Neuronal stem cell (in vitro differentiated cells): ENCODE data around the gene ZNF687.

Experiments
- DNase-seq: peaks from one replicate; pipeline ENCODE4 v3.0.0-alpha.2; 2013; ENCODE audit warnings: low spot score
- H2AFZ ChIP-seq: one replicate; pipeline ENCODE4 v1.6.1; 2013; ENCODE audit warnings: mild to moderate bottlenecking, low read length, inconsistent platforms
- H2AK5ac ChIP-seq: 2 replicates; pipeline ENCODE4 v1.6.1; 2013; ENCODE audit warnings: low read depth, mild to moderate bottlenecking, inconsistent platforms, low read length, moderate library complexity, mixed read lengths
- H2BK120ac ChIP-seq: 2 replicates; pipeline ENCODE4 v1.6.1; 2013; ENCODE audit warnings: low read depth, mild to moderate bottlenecking, inconsistent platforms, low read length, moderate library complexity, mixed read lengths
- H2BK12ac ChIP-seq: one replicate; pipeline ENCODE4 v1.6.1; 2013; ENCODE audit warnings: low read length, inconsistent platforms
- H2BK15ac ChIP-seq: 2 replicates; pipeline ENCODE4 v1.6.1; 2013; ENCODE audit warnings: mild to moderate bottlenecking, low read length, inconsistent platforms, mixed read lengths
- H2BK5ac ChIP-seq: one replicate; pipeline ENCODE4 v1.6.1; 2013; ENCODE audit warnings: inconsistent platforms, mild to moderate bottlenecking, low read length, moderate library complexity
- H3K14ac ChIP-seq: one replicate; pipeline ENCODE4 v1.6.1; 2013; ENCODE audit warnings: low read length, inconsistent platforms
- H3K18ac ChIP-seq: 2 replicates; pipeline ENCODE4 v1.6.1; 2013; ENCODE audit warnings: low read length, inconsistent platforms
- H3K23ac ChIP-seq: 2 replicates; pipeline ENCODE4 v1.6.1; 2013; ENCODE audit warnings: low read depth, mild to moderate bottlenecking, mixed read lengths, low read length, inconsistent platforms; ENCODE audit not compliant: poor library complexity
- H3K27ac ChIP-seq: replicated peaks from 3 replicates; pipeline ENCODE4 v1.5.1; 2013; ENCODE audit warnings: low read length, inconsistent platforms
- H3K27me3 ChIP-seq, 3 experiments: 2 replicates each; pipeline ENCODE4 v1.6.1; 2013; ENCODE audit warnings: low read length in 3 of 3, mild to moderate bottlenecking in 2 of 3, inconsistent platforms in 1 of 3, low read depth in 1 of 3, mixed read lengths in 1 of 3, moderate library complexity in 1 of 3; ENCODE audit not compliant: control insufficient read depth in 3 of 3, insufficient read depth in 3 of 3
- H3K36me3 ChIP-seq, 2 donors: replicated peaks in 1 of 2; 2 replicates each; pipeline ENCODE4 v1.6.1; 2013; ENCODE audit warnings: low read length in 2 of 2; ENCODE audit not compliant: control insufficient read depth in 2 of 2, insufficient read depth in 2 of 2
- H3K4ac ChIP-seq: 2 replicates; pipeline ENCODE4 v1.6.1; 2013; ENCODE audit warnings: inconsistent platforms, mild to moderate bottlenecking, low read length, moderate library complexity
- H3K4me1 ChIP-seq, 2 donors: 1 replicate in 1 of 2; 2 replicates in 1 of 2; pipeline ENCODE4 v1.6.1; 2013; ENCODE audit warnings: low read length in 2 of 2, low read depth in 1 of 2; ENCODE audit not compliant: control insufficient read depth in 2 of 2, insufficient read depth in 1 of 2
- H3K4me2 ChIP-seq: one replicate; pipeline ENCODE4 v1.6.1; 2013; ENCODE audit warnings: mild to moderate bottlenecking, low read length, inconsistent platforms; ENCODE audit not compliant: insufficient read depth, poor library complexity, severe bottlenecking
- H3K4me3 ChIP-seq, 2 donors: 2 replicates each; pipeline ENCODE4 v1.5.1; 2013; ENCODE audit warnings: low read length in 2 of 2, mild to moderate bottlenecking in 2 of 2, inconsistent platforms in 1 of 2, moderate library complexity in 1 of 2
- H3K79me1 ChIP-seq: one replicate; pipeline ENCODE4 v1.6.1; 2013; ENCODE audit warnings: low read depth, mild to moderate bottlenecking, inconsistent platforms, low read length, moderate library complexity
- H3K9ac ChIP-seq: one replicate; pipeline ENCODE4 v1.6.1; 2013; ENCODE audit warnings: mild to moderate bottlenecking, low read depth, low read length, inconsistent platforms; ENCODE audit not compliant: poor library complexity
- H3K9me3 ChIP-seq, 2 donors: replicated peaks in 1 of 2; 2 replicates each; pipeline versions ENCODE3 to v1.6.1; 2013; ENCODE audit warnings: low read length in 2 of 2, mild to moderate bottlenecking in 2 of 2, inconsistent platforms in 1 of 2, low read depth in 1 of 2, mixed read lengths in 1 of 2, moderate library complexity in 1 of 2; ENCODE audit not compliant: control insufficient read depth in 2 of 2, insufficient read depth in 1 of 2
- H4K8ac ChIP-seq: one replicate; pipeline ENCODE4 v1.6.1; 2013; ENCODE audit warnings: low read depth, mild to moderate bottlenecking, inconsistent platforms, low read length, moderate library complexity
- H4K91ac ChIP-seq: one replicate; pipeline ENCODE4 v1.6.1; 2013; ENCODE audit warnings: low read length, low read depth, mild to moderate bottlenecking, inconsistent platforms; ENCODE audit not compliant: poor library complexity
- WGBS, 2 donors: extraction: QIAGEN DNeasy Blood & Tissue Kit; methylation state at CpG; one replicate each; pipeline ENCODE4 v1.1.7; 2013; ENCODE audit warnings: missing lambda C conversion rate in 2 of 2, mixed read lengths in 1 of 2; ENCODE audit not compliant: insufficient read length in 2 of 2, insufficient replicate concordance in 1 of 2; ENCODE audit errors: extremely low coverage in 2 of 2; 5-methylcytosine and 5-hydroxymethylcytosine counted together

The ZNF687 gene

GRCh38 chr1:151327223-151327902 is 45.3 kb downstream of the ZNF687 start, which contains the start of gene PI4KB:
TSS of gene PI4KB (minus strand) at chr1:151327416. CDS start at chr1:151316481, 10,935 bp downstream.
- Histone ChIP-seq H3K14ac (no peak within 1 kb of the TSS), H4K91ac (no peak within 1 kb of the TSS), H3K4ac (no peak within 1 kb of the TSS), H3K9me3 (no peaks in the 10 kb centered on the region), H2AK5ac (peak within 1 kb of the TSS; percentile 61), H3K79me1 (peaks cover 3% of the 10 kb centered on the region), H2BK5ac (peak within 1 kb of the TSS; percentile 39), H3K36me3 (peaks cover 7 to 26% of the 10 kb centered on the region in 2 donors), H3K4me2 (peak within 1 kb of the TSS; percentile 67), H3K23ac (no peak within 1 kb of the TSS), H2AFZ (peak within 1 kb of the TSS; percentile 81), H4K8ac (peak within 1 kb of the TSS; percentile 93), H2BK15ac (peak within 1 kb of the TSS; percentile 58), H3K4me3 (peak within 1 kb of the TSS; percentile 62 to 87), H3K27ac (peak within 1 kb of the TSS; percentile 59), H3K27me3 (no peaks in the 10 kb centered on the region), H2BK12ac (peak within 1 kb of the TSS; percentile 63), H3K18ac (peak within 1 kb of the TSS; percentile 87), H3K4me1 (peaks cover 4 to 9% of the 10 kb centered on the region in 2 donors), H2BK120ac (no peak within 1 kb of the TSS), H3K9ac (peak within 1 kb of the TSS; percentile 64)
- peak; percentile 98 for DNase-seq
- no CpG with 5 or more reads among the region's 40 CpGs for WGBS, 2 donors

GRCh38 chr1:151327903-151328674 is 46.0 kb downstream of the ZNF687 start:
- H3K4me1 ChIP-seq = peaks cover 4 to 9% of the 10 kb centered on the region in 2 donors
- WGBS, 2 donors = no CpG with 5 or more reads among the region's 34 CpGs
- H3K4me3 ChIP-seq = peak overlapping the region; percentile 62 to 77
- no peak overlapping the region for H3K14ac ChIP-seq
- H3K4ac ChIP-seq = no peak overlapping the region
- no peak overlapping the region for H4K91ac ChIP-seq
- H2BK120ac ChIP-seq = no peak overlapping the region
- H2AFZ ChIP-seq = peak overlapping the region; percentile 81
- peaks cover 3% of the 10 kb centered on the region for H3K79me1 ChIP-seq
- H3K4me2 ChIP-seq = peak overlapping the region; percentile 67
- DNase-seq = no peak
- H2AK5ac ChIP-seq = no peak overlapping the region
- H4K8ac ChIP-seq = peak overlapping the region; percentile 93
- H3K27ac ChIP-seq = peak overlapping the region; percentile 59
- no peak overlapping the region for H2BK5ac ChIP-seq
- peak overlapping the region; percentile 64 for H3K9ac ChIP-seq
- peak overlapping the region; percentile 63 for H2BK12ac ChIP-seq
- peaks cover 7 to 19% of the 10 kb centered on the region in 2 donors for H3K36me3 ChIP-seq
- H3K27me3 ChIP-seq = no peaks in the 10 kb centered on the region
- no peaks in the 10 kb centered on the region for H3K9me3 ChIP-seq
- peak overlapping the region; percentile 87 for H3K18ac ChIP-seq
- H2BK15ac ChIP-seq = peak overlapping the region; percentile 58
- no peak overlapping the region for H3K23ac ChIP-seq

GRCh38 chr1:151334822-151335221 is 52.7 kb downstream of the ZNF687 start:
- no peak overlapping the region for H2BK12ac ChIP-seq
- H3K4ac ChIP-seq = no peak overlapping the region
- H4K91ac ChIP-seq = no peak overlapping the region
- no peaks in the 10 kb centered on the region for H3K36me3 ChIP-seq
- H2AK5ac ChIP-seq = no peak overlapping the region
- WGBS, 2 donors = 100% methylated on average over 1 of the region's 5 CpGs
- H2BK120ac ChIP-seq = no peak overlapping the region
- H4K8ac ChIP-seq = no peak overlapping the region
- H3K4me2 ChIP-seq = no peak overlapping the region
- H2AFZ ChIP-seq = no peak overlapping the region
- no peak overlapping the region for H3K18ac ChIP-seq
- no peak overlapping the region for H2BK15ac ChIP-seq
- H3K4me3 ChIP-seq = no peak overlapping the region
- H2BK5ac ChIP-seq = no peak overlapping the region
- no peaks in the 10 kb centered on the region for H3K9me3 ChIP-seq
- no peak overlapping the region for H3K9ac ChIP-seq
- no peak overlapping the region for H3K14ac ChIP-seq
- H3K23ac ChIP-seq = no peak overlapping the region
- H3K27ac ChIP-seq = no peak overlapping the region
- H3K27me3 ChIP-seq = no peaks in the 10 kb centered on the region
- H3K79me1 ChIP-seq = no peaks in the 10 kb centered on the region
- H3K4me1 ChIP-seq = no peaks in the 10 kb centered on the region
- DNase-seq = no peak

GRCh38 chr1:151336556-151336955 is 54.5 kb downstream of the ZNF687 start:
- Histone ChIP-seq H3K14ac (no peak overlapping the region), H3K4me1 (peaks cover 0 to 2% of the 10 kb centered on the region in 2 donors), H2AK5ac (no peak overlapping the region), H3K23ac (no peak overlapping the region), H2BK12ac (no peak overlapping the region), H2AFZ (no peak overlapping the region), H3K4me2 (no peak overlapping the region), H3K9me3 (no peaks in the 10 kb centered on the region), H3K36me3 (peaks cover 0 to 4% of the 10 kb centered on the region in 2 donors), H3K4ac (no peak overlapping the region), H3K79me1 (no peaks in the 10 kb centered on the region), H4K8ac (no peak overlapping the region), H3K27me3 (no peaks in the 10 kb centered on the region), H2BK120ac (no peak overlapping the region), H3K18ac (no peak overlapping the region), H3K9ac (no peak overlapping the region), H3K27ac (no peak overlapping the region), H2BK15ac (no peak overlapping the region), H2BK5ac (no peak overlapping the region), H4K91ac (no peak overlapping the region), H3K4me3 (no peak overlapping the region)
- DNase-seq = no peak
- no CpG with 5 or more reads among the region's 3 CpGs for WGBS, 2 donors
